MCF 10A (cell line): ENCODE data around the gene UBA1. TPM values are rescaled to one million over a fixed set of nuclear protein-coding genes. Genes with fewer than 3 reads are reported as not detected.

Experiments used
- BruUV-seq: library from RNA; stranded (reverse); fragments of 400-500 nt; replicated peaks from 2 replicates; lab custom pipeline; 2021; lab: Mats Ljungman, UMichigan
- CTCF ChIA-PET: fragments of 300-600 bp; sonication (Branson Sonifier 250); formaldehyde crosslinking; extraction: SDS; loops from one replicate; lab custom pipeline; 2021; ENCODE audit warnings: antibody characterized with exemption, inconsistent platforms; lab: Yijun Ruan, JAX
- POLR2A ChIA-PET: fragments of 300-600, 350-650 bp; sonication (Branson Sonifier 250); formaldehyde crosslinking; extraction: SDS; loops from one replicate; lab custom pipeline; 2020; ENCODE audit warnings: antibody characterized with exemption, inconsistent platforms; lab: Yijun Ruan, JAX
- DNase-seq: peaks from one replicate; pipeline ENCODE4 v3.0.0-alpha.2; 2018; ENCODE audit not compliant: unreplicated experiment
- H3K27ac Mint-ChIP-seq: one replicate; pipeline ENCODE4 v1.8.0; 2022; ENCODE audit warnings: mild to moderate bottlenecking, low read depth, mixed read lengths; ENCODE audit not compliant: unreplicated experiment
- H3K27me3 Mint-ChIP-seq: one replicate; pipeline ENCODE4 v1.8.0; 2022; ENCODE audit warnings: mixed read lengths; ENCODE audit not compliant: insufficient read depth, unreplicated experiment
- H3K36me3 Mint-ChIP-seq: one replicate; pipeline ENCODE4 v1.8.0; 2022; ENCODE audit warnings: mild to moderate bottlenecking, moderate library complexity, mixed read lengths; ENCODE audit not compliant: insufficient read depth, unreplicated experiment
- H3K4me1 Mint-ChIP-seq: one replicate; pipeline ENCODE4 v1.8.0; 2022; ENCODE audit warnings: mixed read lengths; ENCODE audit not compliant: insufficient read depth, unreplicated experiment
- H3K4me3 Mint-ChIP-seq: one replicate; pipeline ENCODE4 v1.8.0; 2022; ENCODE audit warnings: mild to moderate bottlenecking, moderate library complexity, mixed read lengths; ENCODE audit not compliant: unreplicated experiment
- H3K9me3 Mint-ChIP-seq: one replicate; pipeline ENCODE4 v1.8.0; 2022; ENCODE audit warnings: mixed read lengths; ENCODE audit not compliant: unreplicated experiment
- CTCF ChIP-seq: fragments of 200-600 bp; IDR thresholded peaks from one replicate; pipeline ENCODE4 v1.8.0; 2022; ENCODE audit warnings: antibody characterized with exemption, mild to moderate bottlenecking; ENCODE audit not compliant: unreplicated experiment
- intact Hi-C: fragments of 100-400 bp; cut with micrococcal nuclease; formaldehyde crosslinking; loops from 2 replicates; pipeline ENCODE4 v1.14.1; 2022
- total RNA-seq: library from RNA; stranded (reverse); gene quantifications from 2 replicates; pipeline ENCODE4 v1.2.3, GENCODE V29; 2022

The UBA1 gene
- total RNA-seq, 1 experiment from 2014 or later: 248 TPM

- BruUV-seq: no TSS peak
- no peak for DNase-seq
- peaks cover 58% of the 10 kb centered on the region for H3K36me3 Mint-ChIP-seq
- ChIA-PET POLR2A (interaction anchor here (0.6 to 5.7 kb wide), 6 partner anchors 10 to 1482 kb away, joined by 4 to 79 read pairs (median 16); partner anchors contain the start of gene USP11), CTCF (interaction anchor here (1.3 kb wide), 1 partner anchor 22 kb away, joined by 3 read pairs; no protein-coding TSS in a partner anchor)
- no peak for TF ChIP-seq CTCF
- intact Hi-C loops: no loop called here
- H3K27ac Mint-ChIP-seq: peak overlapping the region; percentile 99
- H3K9me3 Mint-ChIP-seq: no peaks in the 10 kb centered on the region
- H3K4me3 Mint-ChIP-seq: peak overlapping the region; percentile 82
- H3K4me1 Mint-ChIP-seq: peaks cover 42% of the 10 kb centered on the region
- no peaks in the 10 kb centered on the region for H3K27me3 Mint-ChIP-seq
These were observed 22.8 kb downstream of the UBA1 start for GRCh38 chrX:47216393-47216925.

- ChIA-PET CTCF (interaction anchor here (1.1 to 1.5 kb wide), 3 partner anchors 23 to 306 kb away, joined by 3 to 7 read pairs (median 3); no protein-coding TSS in a partner anchor), POLR2A (interaction anchor here (0.6 to 5.7 kb wide), 23 partner anchors 10 to 599 kb away, joined by 3 to 79 read pairs (median 4); partner anchors contain the start of genes NDUFB11, RBM10 and USP11)
- TSS peak; percentile 68 for BruUV-seq
- H3K4me1 Mint-ChIP-seq: peaks cover 41% of the 10 kb centered on the region
- peak overlapping the region; percentile 82 for H3K4me3 Mint-ChIP-seq
- H3K27me3 Mint-ChIP-seq: no peaks in the 10 kb centered on the region
- H3K36me3 Mint-ChIP-seq: peaks cover 56% of the 10 kb centered on the region
- peak overlapping the region; percentile 99 for H3K27ac Mint-ChIP-seq
- H3K9me3 Mint-ChIP-seq: no peaks in the 10 kb centered on the region
- peak; percentile 79 for DNase-seq
- no peak for TF ChIP-seq CTCF
- intact Hi-C loops: loop anchor here (1.0 kb wide), 1 partner anchor 24 kb away; the partner anchor contains the start of gene UBA1
These were observed 23.7 kb downstream of the UBA1 start for GRCh38 chrX:47217121-47217851.

- intact Hi-C loops: loop anchor here (1.0 kb wide), 1 partner anchor 25 kb away; the partner anchor contains the start of gene UBA1
- Mint-ChIP-seq H3K27me3 (no peaks in the 10 kb centered on the region), H3K4me3 (peak overlapping the region; percentile 82), H3K4me1 (peaks cover 41% of the 10 kb centered on the region), H3K9me3 (no peaks in the 10 kb centered on the region), H3K27ac (peak overlapping the region; percentile 99), H3K36me3 (peaks cover 54% of the 10 kb centered on the region)
- DNase-seq: peak; percentile 100
- ChIA-PET POLR2A (interaction anchor here (0.6 to 5.7 kb wide), 26 partner anchors 9 to 598 kb away, joined by 3 to 79 read pairs (median 4); partner anchors contain the start of genes NDUFB11, RBM10 and USP11), CTCF (interaction anchor here (0.6 to 1.5 kb wide), 4 partner anchors 20 to 305 kb away, joined by 3 to 7 read pairs (median 4); no protein-coding TSS in a partner anchor)
- TF ChIP-seq CTCF: no peak
- no TSS peak for BruUV-seq
These were observed 24.2 kb downstream of the UBA1 start for GRCh38 chrX:47217852-47218279.
